Activated CD4-positive, alpha-beta T cell treated with anti-CD3 and anti-CD28 coated beads, Interleukin-2, amount 10 ng/mL, durations not matched to agents 24 days and 14 days (primary cell): ENCODE data around the gene EGFLAM. TPM values are rescaled to one million over a fixed set of nuclear protein-coding genes. Genes with fewer than 3 reads are reported as not detected.

Experiments used
- DNase-seq: peaks from one replicate; pipeline ENCODE4 v3.0.0; 2022
- H3K27ac Mint-ChIP-seq: one replicate; pipeline ENCODE4 v1.8.0; 2022; ENCODE audit warnings: mild to moderate bottlenecking, mixed read lengths
- H3K27me3 Mint-ChIP-seq: one replicate; pipeline ENCODE4 v1.8.0; 2022; ENCODE audit warnings: mixed read lengths
- H3K36me3 Mint-ChIP-seq: one replicate; pipeline ENCODE4 v1.8.0; 2022; ENCODE audit warnings: low read depth, mild to moderate bottlenecking, mixed read lengths
- H3K4me1 Mint-ChIP-seq: one replicate; pipeline ENCODE4 v1.8.0; 2021; ENCODE audit warnings: mixed read lengths
- H3K4me3 Mint-ChIP-seq: one replicate; pipeline ENCODE4 v1.8.0; 2022; ENCODE audit warnings: mild to moderate bottlenecking, moderate library complexity, mixed read lengths
- H3K9me3 Mint-ChIP-seq: one replicate; pipeline ENCODE4 v1.8.0; 2021; ENCODE audit warnings: mixed read lengths
- intact Hi-C: fragments of 100-400 bp; cut with micrococcal nuclease; formaldehyde crosslinking; loops from one replicate; pipeline ENCODE4 v1.15.1; 2023
- total RNA-seq: library from RNA; stranded (reverse); gene quantifications from 2 replicates; pipeline ENCODE4 v1.2.3, GENCODE V29; 2022

The EGFLAM gene
- total RNA-seq: not detected in 2 replicates

GRCh38 chr5:38258319-38259061 is at the start of gene EGFLAM:
Gene EGFLAM (plus strand): TSS chr5:38258559. CDS start chr5:38258755, 196 bp downstream.
- Mint-ChIP-seq H3K27ac (no peak within 1 kb of the TSS), H3K36me3 (no peaks in the 10 kb centered on the region), H3K27me3 (peaks cover 67% of the 10 kb centered on the region), H3K9me3 (no peaks in the 10 kb centered on the region), H3K4me1 (peaks cover 2% of the 10 kb centered on the region), H3K4me3 (peak within 1 kb of the TSS; percentile 43)
- no peak for DNase-seq
- intact Hi-C loops: loop anchor here (5.0 kb wide), 1 partner anchor 421 kb away; no protein-coding TSS in a partner anchor

GRCh38 chr5:38208782-38209378 is 49.5 kb upstream of the EGFLAM start:
- H3K4me3 Mint-ChIP-seq: no peak overlapping the region
- H3K27me3 Mint-ChIP-seq: peaks cover 4% of the 10 kb centered on the region
- H3K27ac Mint-ChIP-seq: no peak overlapping the region
- H3K36me3 Mint-ChIP-seq: no peaks in the 10 kb centered on the region
- intact Hi-C loops: no loop called here
- no peak for DNase-seq
- no peaks in the 10 kb centered on the region for H3K4me1 Mint-ChIP-seq
- peaks cover 5% of the 10 kb centered on the region for H3K9me3 Mint-ChIP-seq

GRCh38 chr5:38210676-38211353 is 47.5 kb upstream of the EGFLAM start:
- no peaks in the 10 kb centered on the region for H3K36me3 Mint-ChIP-seq
- no peak overlapping the region for H3K27ac Mint-ChIP-seq
- DNase-seq: no peak
- intact Hi-C loops: no loop called here
- H3K27me3 Mint-ChIP-seq: peaks cover 4% of the 10 kb centered on the region
- peaks cover 5% of the 10 kb centered on the region for H3K9me3 Mint-ChIP-seq
- H3K4me3 Mint-ChIP-seq: no peak overlapping the region
- no peaks in the 10 kb centered on the region for H3K4me1 Mint-ChIP-seq

DNA sequence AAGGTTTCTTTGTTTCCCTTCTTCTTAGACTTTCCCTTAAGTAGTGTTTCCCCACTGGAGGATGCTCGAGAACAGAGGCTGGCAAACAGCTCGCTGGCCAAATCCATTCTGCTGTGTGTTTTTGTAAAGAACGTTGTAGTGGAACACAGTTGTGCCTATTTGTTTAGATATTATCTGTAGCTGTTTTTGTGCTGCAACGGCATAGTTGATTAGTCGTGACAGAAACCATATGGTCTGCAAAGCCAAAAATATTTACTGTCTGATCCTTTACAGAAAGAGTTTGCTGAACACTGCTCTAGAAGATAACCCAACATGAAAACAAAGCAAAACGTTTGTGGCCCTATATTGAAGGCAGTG is 47.0 kb upstream of the EGFLAM start:
- H3K4me3 Mint-ChIP-seq: no peak overlapping the region
- no peak overlapping the region for H3K27ac Mint-ChIP-seq
- H3K36me3 Mint-ChIP-seq: no peaks in the 10 kb centered on the region
- H3K27me3 Mint-ChIP-seq: peaks cover 4% of the 10 kb centered on the region
- peaks cover 5% of the 10 kb centered on the region for H3K9me3 Mint-ChIP-seq
- H3K4me1 Mint-ChIP-seq: no peaks in the 10 kb centered on the region
- intact Hi-C loops: no loop called here
- no peak for DNase-seq

GRCh38 chr5:38212307-38212706 is 46.1 kb upstream of the EGFLAM start:
- Mint-ChIP-seq H3K36me3 (no peaks in the 10 kb centered on the region), H3K27me3 (no peaks in the 10 kb centered on the region), H3K9me3 (peaks cover 5% of the 10 kb centered on the region), H3K27ac (no peak overlapping the region), H3K4me3 (no peak overlapping the region), H3K4me1 (no peaks in the 10 kb centered on the region)
- intact Hi-C loops: no loop called here
- no peak for DNase-seq

DNA sequence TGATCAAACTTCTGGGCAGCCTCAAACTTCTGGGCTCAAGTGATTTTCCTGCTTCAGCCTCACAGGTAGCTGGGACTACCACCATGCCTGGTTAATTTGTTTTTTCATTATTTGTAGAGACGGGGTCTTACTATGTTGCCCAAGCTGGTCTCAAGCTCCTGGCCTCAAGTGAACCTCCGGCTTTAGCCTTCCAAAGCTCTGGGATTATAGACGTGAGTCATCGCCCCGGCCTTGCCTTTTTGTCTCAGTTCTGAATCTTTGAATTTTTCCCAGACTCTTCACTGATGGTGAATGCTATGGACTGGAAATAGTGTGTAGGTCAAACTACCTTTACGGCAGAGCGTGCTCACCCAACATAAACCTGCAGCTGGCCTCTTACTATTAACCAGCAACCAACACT is 32.3 kb upstream of the EGFLAM start:
- H3K36me3 Mint-ChIP-seq: no peaks in the 10 kb centered on the region
- DNase-seq: no peak
- no peak overlapping the region for H3K27ac Mint-ChIP-seq
- no peaks in the 10 kb centered on the region for H3K4me1 Mint-ChIP-seq
- no peak overlapping the region for H3K4me3 Mint-ChIP-seq
- H3K27me3 Mint-ChIP-seq: no peaks in the 10 kb centered on the region
- H3K9me3 Mint-ChIP-seq: no peaks in the 10 kb centered on the region
- intact Hi-C loops: no loop called here

- Mint-ChIP-seq H3K27ac (no peak overlapping the region), H3K4me1 (no peaks in the 10 kb centered on the region), H3K27me3 (no peaks in the 10 kb centered on the region), H3K9me3 (no peaks in the 10 kb centered on the region), H3K4me3 (no peak overlapping the region), H3K36me3 (no peaks in the 10 kb centered on the region)
- intact Hi-C loops: no loop called here
- no peak for DNase-seq
Measured at GRCh38 chr5:38228914-38229313, 29.4 kb upstream of the EGFLAM start.

- peaks cover 6% of the 10 kb centered on the region for H3K9me3 Mint-ChIP-seq
- DNase-seq: no peak
- intact Hi-C loops: no loop called here
- no peak overlapping the region for H3K27ac Mint-ChIP-seq
- no peaks in the 10 kb centered on the region for H3K36me3 Mint-ChIP-seq
- H3K4me3 Mint-ChIP-seq: no peak overlapping the region
- no peaks in the 10 kb centered on the region for H3K27me3 Mint-ChIP-seq
- H3K4me1 Mint-ChIP-seq: no peaks in the 10 kb centered on the region
Measured at GRCh38 chr5:38234737-38235136, 23.6 kb upstream of the EGFLAM start.

DNA sequence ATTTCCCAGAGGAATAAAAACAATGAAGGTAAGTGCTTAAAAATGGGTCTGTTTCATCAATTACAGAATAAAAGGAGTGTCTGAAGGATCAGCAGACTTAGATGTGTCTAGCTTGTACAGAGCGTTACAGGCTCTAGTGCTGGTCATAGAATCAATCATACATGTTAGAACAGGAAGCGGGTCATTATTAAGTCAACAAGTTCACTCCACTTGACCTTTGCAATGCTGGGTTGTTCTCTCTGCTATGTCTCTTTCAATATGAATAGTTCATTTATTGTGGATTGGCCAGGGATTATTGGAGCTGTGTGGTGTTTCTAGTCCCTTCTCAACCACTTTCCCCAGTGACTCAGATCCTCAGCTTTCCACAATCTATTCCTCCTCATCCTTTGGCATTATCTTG is 20.7 kb upstream of the EGFLAM start:
- H3K27ac Mint-ChIP-seq: no peak overlapping the region

GRCh38 chr5:38240212-38240611 is 18.1 kb upstream of the EGFLAM start:
- intact Hi-C loops: no loop called here
- Mint-ChIP-seq H3K27me3 (peaks cover 2% of the 10 kb centered on the region), H3K36me3 (no peaks in the 10 kb centered on the region), H3K27ac (no peak overlapping the region), H3K4me1 (no peaks in the 10 kb centered on the region), H3K9me3 (peaks cover 5% of the 10 kb centered on the region), H3K4me3 (no peak overlapping the region)
- no peak for DNase-seq

More for the DNA sequence above, 20.7 kb upstream of the EGFLAM start:
- no peak overlapping the region for H3K4me3 Mint-ChIP-seq
- no peaks in the 10 kb centered on the region for H3K36me3 Mint-ChIP-seq
- intact Hi-C loops: no loop called here
- H3K9me3 Mint-ChIP-seq: peaks cover 6% of the 10 kb centered on the region
- no peaks in the 10 kb centered on the region for H3K4me1 Mint-ChIP-seq
- H3K27me3 Mint-ChIP-seq: no peaks in the 10 kb centered on the region
- DNase-seq: no peak

DNA sequence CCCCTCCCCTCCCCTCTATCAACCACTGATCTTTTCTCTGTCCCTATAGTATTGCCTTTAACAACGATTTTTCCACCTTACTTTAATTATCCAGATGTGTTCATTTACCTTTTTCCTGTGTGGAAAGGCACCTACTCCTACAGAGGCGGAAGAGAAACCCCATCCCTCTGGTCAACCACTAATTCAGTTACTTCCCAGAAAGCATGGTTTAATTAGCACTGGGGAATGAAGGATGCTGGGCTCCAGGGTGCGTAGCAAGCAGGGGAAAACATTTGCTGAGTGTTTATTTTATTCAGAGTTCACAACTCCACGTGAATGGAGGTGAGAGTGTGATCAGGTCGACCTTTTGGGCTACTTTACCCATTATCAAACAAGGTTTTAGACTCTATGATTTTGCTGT is 16.7 kb upstream of the EGFLAM start:
- peaks cover 2% of the 10 kb centered on the region for H3K27me3 Mint-ChIP-seq
- H3K4me1 Mint-ChIP-seq: no peaks in the 10 kb centered on the region
- intact Hi-C loops: no loop called here
- no peak overlapping the region for H3K4me3 Mint-ChIP-seq
- H3K9me3 Mint-ChIP-seq: no peaks in the 10 kb centered on the region
- no peak overlapping the region for H3K27ac Mint-ChIP-seq
- H3K36me3 Mint-ChIP-seq: no peaks in the 10 kb centered on the region
- no peak for DNase-seq

DNA sequence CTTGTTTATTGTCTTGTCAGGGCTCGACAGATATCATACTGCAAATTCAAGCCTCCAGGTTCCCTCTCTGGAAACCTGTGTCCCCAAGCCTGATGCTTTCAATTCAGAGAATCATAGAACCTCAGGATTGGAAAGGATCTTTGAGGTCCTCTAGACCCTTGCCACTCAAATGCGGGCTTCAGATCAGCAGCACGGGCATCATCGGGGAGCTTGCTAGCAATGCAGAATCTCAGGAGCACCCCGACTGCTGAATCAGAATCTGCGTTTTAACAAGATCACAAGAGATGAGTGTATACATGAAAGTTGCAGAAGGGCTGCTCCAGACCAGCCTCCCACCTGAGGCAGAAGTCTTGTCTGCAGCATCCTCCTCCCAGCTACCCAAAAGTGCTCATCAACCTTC is 13.1 kb upstream of the EGFLAM start:
- H3K27ac Mint-ChIP-seq: no peak overlapping the region
- no peaks in the 10 kb centered on the region for H3K4me1 Mint-ChIP-seq
- H3K36me3 Mint-ChIP-seq: no peaks in the 10 kb centered on the region
- intact Hi-C loops: no loop called here
- no peak for DNase-seq
- H3K9me3 Mint-ChIP-seq: no peaks in the 10 kb centered on the region
- no peak overlapping the region for H3K4me3 Mint-ChIP-seq
- peaks cover 5% of the 10 kb centered on the region for H3K27me3 Mint-ChIP-seq

- no peak for DNase-seq
- intact Hi-C loops: no loop called here
- peaks cover 12% of the 10 kb centered on the region for H3K27me3 Mint-ChIP-seq
- no peak overlapping the region for H3K4me3 Mint-ChIP-seq
- no peaks in the 10 kb centered on the region for H3K9me3 Mint-ChIP-seq
- H3K4me1 Mint-ChIP-seq: no peaks in the 10 kb centered on the region
- H3K36me3 Mint-ChIP-seq: no peaks in the 10 kb centered on the region
- H3K27ac Mint-ChIP-seq: no peak overlapping the region
Measured at GRCh38 chr5:38249301-38249700, 9.1 kb upstream of the EGFLAM start.

DNA sequence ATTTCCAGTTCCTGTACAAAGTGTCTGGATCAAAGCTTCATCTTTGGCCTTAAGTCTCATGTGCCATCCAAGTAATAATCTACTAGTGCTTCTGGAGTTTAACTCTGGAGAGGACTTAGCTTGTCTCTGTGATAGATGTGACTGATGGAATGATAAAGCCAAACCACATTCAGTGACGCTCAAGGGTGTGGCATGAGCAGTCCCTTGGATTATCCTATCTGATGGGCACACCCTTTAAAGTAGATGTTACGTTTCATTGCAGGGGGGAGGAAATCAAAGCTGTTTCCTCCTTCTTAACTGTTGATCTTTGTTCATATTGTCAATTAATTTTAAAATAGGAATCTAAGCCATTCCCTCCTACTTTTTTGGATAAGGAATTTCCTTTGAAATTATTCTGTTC is 8.5 kb upstream of the EGFLAM start:
- no peak overlapping the region for H3K27ac Mint-ChIP-seq
- no peaks in the 10 kb centered on the region for H3K36me3 Mint-ChIP-seq
- H3K27me3 Mint-ChIP-seq: peaks cover 14% of the 10 kb centered on the region
- DNase-seq: no peak
- no peaks in the 10 kb centered on the region for H3K4me1 Mint-ChIP-seq
- H3K4me3 Mint-ChIP-seq: no peak overlapping the region
- no peaks in the 10 kb centered on the region for H3K9me3 Mint-ChIP-seq
- intact Hi-C loops: no loop called here
